Neural cell (in vitro differentiated cells): ENCODE data around the gene TEX19. TPM values are rescaled to one million over a fixed set of nuclear protein-coding genes. Genes with fewer than 3 reads are reported as not detected.

Experiments
- H2AFZ ChIP-seq: fragments of 200-600, 300-800 bp; sonication (generic), shearing (Covaris generic); 2 replicates; pipeline ENCODE4 v1.6.0; 2014; ENCODE audit warnings: low read depth, mild to moderate bottlenecking, antibody characterized with exemption, low read length, moderate library complexity
- H3F3A ChIP-seq: fragments of 200-600 bp; shearing (Covaris generic); 2 replicates; pipeline ENCODE4 v1.6.1; 2016; ENCODE audit warnings: mild to moderate bottlenecking, moderate library complexity, mixed read lengths, antibody characterized with exemption, low read length; ENCODE audit not compliant: insufficient read depth, poor library complexity, severe bottlenecking
- H3K27ac ChIP-seq: fragments of 200-600, 300-800 bp; sonication (generic), shearing (Covaris generic); 2 replicates; pipeline ENCODE4 v1.5.1; 2014; ENCODE audit warnings: mild to moderate bottlenecking, low read length, moderate library complexity
- H3K27me3 ChIP-seq: fragments of 300-800, 200-600 bp; sonication (generic), shearing (Covaris generic); 2 replicates; pipeline ENCODE4 v1.6.0; 2014; ENCODE audit warnings: mild to moderate bottlenecking, low read depth, low read length, moderate library complexity; ENCODE audit not compliant: insufficient read depth
- H3K36me3 ChIP-seq: fragments of 300-800, 200-600 bp; sonication (generic), shearing (Covaris generic); 2 replicates; pipeline ENCODE4 v1.5.1; 2014; ENCODE audit warnings: mild to moderate bottlenecking, antibody characterized with exemption, low read length, moderate library complexity; ENCODE audit not compliant: insufficient read depth
- H3K4me2 ChIP-seq: fragments of 300-800, 200-600 bp; sonication (generic), shearing (Covaris generic); 2 replicates; pipeline ENCODE4 v1.6.0; 2014; ENCODE audit warnings: mild to moderate bottlenecking, low read length
- H3K4me3 ChIP-seq: fragments of 300-800, 200-600 bp; sonication (generic), shearing (Covaris generic); 2 replicates; pipeline ENCODE4 v1.5.1; 2014; ENCODE audit warnings: mild to moderate bottlenecking, low read length, moderate library complexity
- H3K79me2 ChIP-seq: fragments of 200-600 bp; shearing (Covaris generic); replicated peaks from 2 replicates; pipeline ENCODE4 v1.6.0; 2014; ENCODE audit warnings: mild to moderate bottlenecking, low read length, moderate library complexity; ENCODE audit not compliant: insufficient read depth
- H3K9ac ChIP-seq: fragments of 300-800, 200-600 bp; sonication (generic), shearing (Covaris generic); 2 replicates; pipeline ENCODE4 v1.6.1; 2016; ENCODE audit warnings: mild to moderate bottlenecking, low read length, mixed read lengths
- H3K9me2 ChIP-seq: fragments of 200-600 bp; shearing (Covaris generic); 2 replicates; pipeline ENCODE4 v1.6.1; 2016; ENCODE audit warnings: mild to moderate bottlenecking, low read length, mixed read lengths; ENCODE audit not compliant: insufficient read depth
- H3K9me3 ChIP-seq: fragments of 200-600, 300-800 bp; sonication (generic), shearing (Covaris generic); 2 replicates; pipeline ENCODE4 v1.6.1; 2016; ENCODE audit warnings: mild to moderate bottlenecking, mixed run types, low read length, moderate library complexity, mixed read lengths
- H4K20me1 ChIP-seq: fragments of 200-600 bp; shearing (Covaris generic); 2 replicates; pipeline ENCODE4 v1.6.1; 2016; ENCODE audit warnings: mild to moderate bottlenecking, mixed run types; ENCODE audit not compliant: insufficient read depth
- EP300 ChIP-seq: fragments of 450-650 bp; conservative IDR thresholded peaks from 2 replicates; pipeline ENCODE4 v1.6.1; 2014; ENCODE audit warnings: antibody characterized with exemption, mild to moderate bottlenecking, moderate library complexity; ENCODE audit not compliant: poor library complexity, severe bottlenecking
- EZH2 ChIP-seq: fragments of 200-600, 300-800 bp; shearing (Covaris generic), sonication (generic); IDR thresholded peaks from 2 replicates; pipeline ENCODE4 v1.6.1; 2014; ENCODE audit warnings: antibody characterized with exemption, low read length, borderline replicate concordance, mild to moderate bottlenecking; ENCODE audit not compliant: insufficient read depth, poor library complexity, severe bottlenecking
- MXI1 ChIP-seq: fragments of 450-650 bp; conservative IDR thresholded peaks from 2 replicates; pipeline ENCODE4 v1.6.1; 2014; ENCODE audit warnings: antibody characterized with exemption, mild to moderate bottlenecking; ENCODE audit not compliant: poor library complexity, severe bottlenecking
- POLR2AphosphoS5 ChIP-seq: IDR thresholded peaks from 2 replicates; pipeline ENCODE4 v1.6.1; 2012
- RAD21 ChIP-seq: fragments of 450-650 bp; conservative IDR thresholded peaks from 2 replicates; pipeline ENCODE4 v1.6.1; 2014; ENCODE audit warnings: antibody characterized with exemption, mild to moderate bottlenecking, moderate library complexity
- SMC3 ChIP-seq: fragments of 450-650 bp; conservative IDR thresholded peaks from 2 replicates; pipeline ENCODE4 v1.6.1; 2014; ENCODE audit warnings: antibody characterized with exemption, mild to moderate bottlenecking, moderate library complexity; ENCODE audit not compliant: poor library complexity
- TAF1 ChIP-seq: IDR thresholded peaks from 2 replicates; pipeline ENCODE4 v1.6.1; 2012; ENCODE audit warnings: low read depth
- polyA plus RNA-seq: library from polyadenylated mRNA; depleted of rRNA; stranded (reverse); fragments of >200 nt; gene quantifications from 2 replicates; pipeline ENCODE4 v1.2.3, GENCODE V29; 2014
- TF ChIP-seq, protein P1 (sequence below): IDR thresholded peaks from 2 replicates; pipeline ENCODE4 v1.6.1; 2012; ENCODE audit warnings: borderline replicate concordance
- TF ChIP-seq, protein P2 (sequence below): fragments of 450-650 bp; IDR thresholded peaks from 2 replicates; pipeline ENCODE4 v1.5.1; 2014; ENCODE audit warnings: antibody characterized with exemption, mild to moderate bottlenecking, moderate library complexity; ENCODE audit not compliant: poor library complexity, severe bottlenecking

TEX19 gene
- polyA plus RNA-seq, 1 donor from 2014 or later, result not detected

DNA sequence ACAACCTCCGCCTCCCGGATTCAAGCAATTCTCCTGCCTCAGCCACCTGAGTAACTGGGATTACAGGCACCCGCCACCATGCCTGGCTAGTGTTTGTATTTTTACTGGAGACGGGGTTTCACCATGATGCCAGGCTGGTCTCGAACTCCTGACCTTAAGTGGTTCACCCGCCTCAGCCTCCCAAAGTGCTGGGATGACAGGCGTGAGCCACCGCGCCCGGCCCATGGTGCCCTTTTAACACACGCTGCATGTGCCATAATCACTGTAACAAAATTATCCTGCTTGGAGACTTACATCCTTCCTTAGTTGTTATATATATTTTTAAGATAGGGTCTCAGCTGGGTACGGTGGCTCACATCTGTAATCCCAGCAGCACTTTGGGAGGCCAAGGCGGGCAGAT lies 47.1 kb upstream of the TEX19 start:
- H3K4me2 ChIP-seq, result no peak overlapping the region
- no peak overlapping the region for H2AFZ ChIP-seq
- H4K20me1 ChIP-seq, result no peaks in the 10 kb centered on the region
- no peaks in the 10 kb centered on the region for H3K27me3 ChIP-seq
- no peaks in the 10 kb centered on the region for H3K9me3 ChIP-seq
- TF ChIP-seq POLR2AphosphoS5 (no peak), EP300 (no peak), SMC3 (no peak), TAF1 (no peak), RAD21 (no peak), MXI1 (no peak), EZH2 (no peak)
- TF ChIP-seq, protein P1, sequence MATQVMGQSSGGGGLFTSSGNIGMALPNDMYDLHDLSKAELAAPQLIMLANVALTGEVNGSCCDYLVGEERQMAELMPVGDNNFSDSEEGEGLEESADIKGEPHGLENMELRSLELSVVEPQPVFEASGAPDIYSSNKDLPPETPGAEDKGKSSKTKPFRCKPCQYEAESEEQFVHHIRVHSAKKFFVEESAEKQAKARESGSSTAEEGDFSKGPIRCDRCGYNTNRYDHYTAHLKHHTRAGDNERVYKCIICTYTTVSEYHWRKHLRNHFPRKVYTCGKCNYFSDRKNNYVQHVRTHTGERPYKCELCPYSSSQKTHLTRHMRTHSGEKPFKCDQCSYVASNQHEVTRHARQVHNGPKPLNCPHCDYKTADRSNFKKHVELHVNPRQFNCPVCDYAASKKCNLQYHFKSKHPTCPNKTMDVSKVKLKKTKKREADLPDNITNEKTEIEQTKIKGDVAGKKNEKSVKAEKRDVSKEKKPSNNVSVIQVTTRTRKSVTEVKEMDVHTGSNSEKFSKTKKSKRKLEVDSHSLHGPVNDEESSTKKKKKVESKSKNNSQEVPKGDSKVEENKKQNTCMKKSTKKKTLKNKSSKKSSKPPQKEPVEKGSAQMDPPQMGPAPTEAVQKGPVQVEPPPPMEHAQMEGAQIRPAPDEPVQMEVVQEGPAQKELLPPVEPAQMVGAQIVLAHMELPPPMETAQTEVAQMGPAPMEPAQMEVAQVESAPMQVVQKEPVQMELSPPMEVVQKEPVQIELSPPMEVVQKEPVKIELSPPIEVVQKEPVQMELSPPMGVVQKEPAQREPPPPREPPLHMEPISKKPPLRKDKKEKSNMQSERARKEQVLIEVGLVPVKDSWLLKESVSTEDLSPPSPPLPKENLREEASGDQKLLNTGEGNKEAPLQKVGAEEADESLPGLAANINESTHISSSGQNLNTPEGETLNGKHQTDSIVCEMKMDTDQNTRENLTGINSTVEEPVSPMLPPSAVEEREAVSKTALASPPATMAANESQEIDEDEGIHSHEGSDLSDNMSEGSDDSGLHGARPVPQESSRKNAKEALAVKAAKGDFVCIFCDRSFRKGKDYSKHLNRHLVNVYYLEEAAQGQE, result no peak
- TF ChIP-seq, protein P2, sequence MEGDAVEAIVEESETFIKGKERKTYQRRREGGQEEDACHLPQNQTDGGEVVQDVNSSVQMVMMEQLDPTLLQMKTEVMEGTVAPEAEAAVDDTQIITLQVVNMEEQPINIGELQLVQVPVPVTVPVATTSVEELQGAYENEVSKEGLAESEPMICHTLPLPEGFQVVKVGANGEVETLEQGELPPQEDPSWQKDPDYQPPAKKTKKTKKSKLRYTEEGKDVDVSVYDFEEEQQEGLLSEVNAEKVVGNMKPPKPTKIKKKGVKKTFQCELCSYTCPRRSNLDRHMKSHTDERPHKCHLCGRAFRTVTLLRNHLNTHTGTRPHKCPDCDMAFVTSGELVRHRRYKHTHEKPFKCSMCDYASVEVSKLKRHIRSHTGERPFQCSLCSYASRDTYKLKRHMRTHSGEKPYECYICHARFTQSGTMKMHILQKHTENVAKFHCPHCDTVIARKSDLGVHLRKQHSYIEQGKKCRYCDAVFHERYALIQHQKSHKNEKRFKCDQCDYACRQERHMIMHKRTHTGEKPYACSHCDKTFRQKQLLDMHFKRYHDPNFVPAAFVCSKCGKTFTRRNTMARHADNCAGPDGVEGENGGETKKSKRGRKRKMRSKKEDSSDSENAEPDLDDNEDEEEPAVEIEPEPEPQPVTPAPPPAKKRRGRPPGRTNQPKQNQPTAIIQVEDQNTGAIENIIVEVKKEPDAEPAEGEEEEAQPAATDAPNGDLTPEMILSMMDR, result no peak
- no peak overlapping the region for H3K27ac ChIP-seq
- no peaks in the 10 kb centered on the region for H3K79me2 ChIP-seq
- H3K9me2 ChIP-seq, result no peaks in the 10 kb centered on the region
- no peaks in the 10 kb centered on the region for H3K36me3 ChIP-seq
- no peaks in the 10 kb centered on the region for H3F3A ChIP-seq
- no peak overlapping the region for H3K9ac ChIP-seq
- H3K4me3 ChIP-seq, result no peak overlapping the region

DNA sequence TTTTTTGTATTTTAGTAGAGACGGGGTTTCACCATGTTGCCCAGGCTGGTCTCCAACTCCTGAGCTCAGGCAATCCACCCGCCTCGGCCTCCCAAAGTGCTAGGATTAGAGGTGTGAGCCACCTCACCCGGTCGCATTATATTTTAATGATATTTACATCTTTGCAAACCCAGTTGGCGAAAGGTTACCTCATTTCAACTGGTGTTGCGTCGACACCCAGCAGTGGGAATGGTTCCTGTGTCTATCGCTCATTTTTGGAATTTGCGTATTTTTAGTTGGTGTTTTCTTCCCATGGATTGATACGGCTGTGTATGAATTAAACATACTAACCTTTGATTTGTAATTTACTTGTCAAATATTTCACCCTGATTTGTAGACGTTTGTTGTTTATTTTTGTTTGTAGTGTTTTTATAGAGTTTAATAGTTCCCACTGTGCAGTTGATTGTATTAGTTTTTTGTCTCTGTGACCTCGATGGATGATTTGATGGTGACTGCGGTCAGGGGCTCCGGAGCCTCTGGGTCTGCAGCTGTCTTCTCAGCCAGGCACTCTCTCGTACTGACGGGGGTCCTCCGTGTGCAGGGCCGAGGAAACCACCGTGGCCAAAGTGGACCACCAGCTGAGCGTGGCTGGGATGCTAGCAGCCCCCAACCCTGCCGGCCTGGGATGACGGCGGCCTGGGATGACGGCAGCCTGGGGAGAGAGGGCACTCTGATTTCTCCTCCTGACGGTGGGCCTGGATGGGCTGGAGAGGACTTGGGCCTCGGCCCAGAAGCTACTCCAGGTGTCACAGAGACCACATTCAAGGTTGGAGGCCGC lies 45.6 kb upstream of the TEX19 start:
- Histone ChIP-seq H3K27me3 (no peaks in the 10 kb centered on the region), H3F3A (no peaks in the 10 kb centered on the region), H3K9me2 (no peaks in the 10 kb centered on the region), H3K9me3 (no peaks in the 10 kb centered on the region), H3K9ac (no peak overlapping the region), H3K4me2 (no peak overlapping the region), H3K4me3 (no peak overlapping the region), H3K36me3 (no peaks in the 10 kb centered on the region), H4K20me1 (no peaks in the 10 kb centered on the region), H3K27ac (no peak overlapping the region), H3K79me2 (no peaks in the 10 kb centered on the region), H2AFZ (no peak overlapping the region)
- TF ChIP-seq TAF1, result no peak
- no peak for TF ChIP-seq SMC3
- TF ChIP-seq MXI1, result no peak
- TF ChIP-seq, protein P2, result no peak
- TF ChIP-seq, protein P1, result no peak
- no peak for TF ChIP-seq POLR2AphosphoS5
